GM21825 (cell line): ENCODE data around the gene AHCTF1.

Experiments
- ATAC-seq: cut with Tn5 transposase; IDR thresholded peaks from one replicate; pipeline ENCODE4 v1.9.1; 2021; ENCODE audit warnings: mild to moderate bottlenecking, moderate library complexity; ENCODE audit not compliant: unreplicated experiment

The AHCTF1 gene

GRCh38 chr1:246801241-246802020, 130.3 kb downstream of the AHCTF1 start:
- ATAC-seq: no peak

- no peak for ATAC-seq
These were observed 131.0 kb downstream of the AHCTF1 start for GRCh38 chr1:246800756-246801155.

GRCh38 chr1:246800356-246800755, 131.4 kb downstream of the AHCTF1 start:
- ATAC-seq: no peak

GRCh38 chr1:246798606-246799496, 132.9 kb downstream of the AHCTF1 start:
- ATAC-seq: no peak

GRCh38 chr1:246798107-246798506, 133.6 kb downstream of the AHCTF1 start:
- no peak for ATAC-seq

GRCh38 chr1:246797597-246797996, 134.2 kb downstream of the AHCTF1 start:
- ATAC-seq: no peak

GRCh38 chr1:246797157-246797556, 134.6 kb downstream of the AHCTF1 start:
- no peak for ATAC-seq

- ATAC-seq: no peak
These were observed 135.6 kb downstream of the AHCTF1 start for GRCh38 chr1:246795906-246796694.

GRCh38 chr1:246794828-246795671, 136.7 kb downstream of the AHCTF1 start:
- no peak for ATAC-seq

GRCh38 chr1:246794048-246794827, 137.5 kb downstream of the AHCTF1 start:
- ATAC-seq: no peak

- no peak for ATAC-seq
These were observed 138.3 kb downstream of the AHCTF1 start for GRCh38 chr1:246793356-246793896.

GRCh38 chr1:246792603-246793002, 139.1 kb downstream of the AHCTF1 start:
- ATAC-seq: no peak

GRCh38 chr1:246791303-246791918, 140.3 kb downstream of the AHCTF1 start:
- ATAC-seq: no peak

GRCh38 chr1:246790833-246791232, 140.9 kb downstream of the AHCTF1 start:
- no peak for ATAC-seq

GRCh38 chr1:246790364-246790763, 141.4 kb downstream of the AHCTF1 start:
- no peak for ATAC-seq

GRCh38 chr1:246789454-246790339, 142.1 kb downstream of the AHCTF1 start:
- no peak for ATAC-seq
